SH-SY5Y (cell line): ENCODE measurements around the gene GLDC.

ENCODE experiments used
- GATA2 ChIP-seq: IDR thresholded peaks from 2 replicates; pipeline ENCODE4 v1.6.1; 2011; ENCODE audit warnings: mild to moderate bottlenecking, low read depth, low read length
- GATA3 ChIP-seq: IDR thresholded peaks from 2 replicates; pipeline ENCODE4 v1.6.1; 2011; ENCODE audit warnings: low read depth, mild to moderate bottlenecking, low read length, moderate library complexity

GLDC gene

DNA sequence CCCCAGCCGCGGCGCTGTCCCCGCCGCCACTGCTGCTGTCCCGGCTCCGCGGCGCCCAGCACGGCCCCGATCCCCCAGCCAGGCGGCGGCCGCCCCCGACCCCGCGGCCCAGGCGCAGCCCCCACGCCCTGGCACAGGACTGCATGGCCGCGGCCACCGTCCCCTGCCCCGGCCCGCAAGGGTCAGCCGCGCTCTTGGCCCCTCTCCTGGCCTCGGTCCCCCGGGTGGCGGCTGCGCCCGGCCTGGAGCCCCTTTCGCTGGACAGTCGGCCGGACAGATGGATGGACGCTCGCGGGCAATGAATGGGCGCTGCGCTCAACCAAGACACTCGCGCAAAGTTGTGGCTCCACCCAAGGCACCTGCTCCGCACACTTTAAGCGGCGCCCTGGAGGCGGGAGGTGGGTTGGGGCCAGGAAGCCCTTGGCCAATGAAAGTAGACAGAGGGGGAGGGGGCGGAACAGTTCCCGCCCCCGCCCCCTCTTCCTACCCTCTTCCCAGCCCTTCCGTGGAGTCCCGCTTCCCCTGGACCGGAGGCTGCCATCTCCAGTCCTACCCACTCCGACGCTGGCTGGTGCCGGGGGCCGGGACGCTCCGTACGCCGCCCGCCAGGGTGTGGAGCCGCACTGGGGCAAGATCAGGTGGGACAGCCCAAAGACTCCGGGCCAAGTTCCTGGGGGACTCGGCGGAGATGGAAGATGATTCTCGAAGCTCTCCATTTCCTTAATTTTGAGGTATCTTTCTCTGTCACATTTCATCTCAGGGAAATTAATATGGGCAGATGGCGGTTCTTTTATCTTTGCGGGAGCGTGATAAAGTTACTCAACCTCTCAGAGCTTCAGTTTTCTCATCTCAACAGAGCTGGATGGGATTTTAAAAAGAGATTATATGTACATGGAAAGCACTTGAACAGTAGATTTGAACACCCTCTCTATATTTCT is at the start of gene GLDC:
Gene GLDC, minus strand, starts transcription at position 375 of the 938 bp plus-strand sequence. Its CDS starts 230 bp downstream, at position 145.
- no peak for TF ChIP-seq GATA3
- TF ChIP-seq GATA2 = no peak

GRCh38 chr9:6692881-6693361 is 47.4 kb upstream of the GLDC start:
- TF ChIP-seq GATA3 (no peak), GATA2 (no peak)

GRCh38 chr9:6692433-6692832 is 46.9 kb upstream of the GLDC start:
- TF ChIP-seq GATA3 = no peak
- TF ChIP-seq GATA2 = no peak

GRCh38 chr9:6689893-6690674 is 44.6 kb upstream of the GLDC start:
- TF ChIP-seq GATA2 (no peak), GATA3 (no peak)

DNA sequence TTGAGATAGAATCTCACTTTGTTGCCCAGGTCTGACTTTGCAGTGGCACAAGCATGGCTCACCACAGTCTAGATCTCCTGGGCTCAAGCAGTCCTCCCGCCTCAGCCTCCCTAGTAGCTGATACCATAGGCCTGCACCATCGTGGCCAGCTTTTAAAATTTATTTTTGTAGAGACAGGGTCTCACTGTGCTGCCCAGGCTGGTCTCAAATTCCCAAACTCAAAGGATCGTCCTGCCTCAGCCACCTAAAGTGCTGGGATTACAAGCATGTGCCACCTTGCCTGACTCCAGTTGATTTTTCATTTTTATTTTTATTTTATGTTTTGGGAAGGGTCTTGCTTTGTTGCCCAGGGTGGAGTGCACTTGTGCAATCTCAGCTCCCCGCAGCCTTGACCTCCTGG is 41.7 kb upstream of the GLDC start:
- TF ChIP-seq GATA2 (no peak), GATA3 (no peak)

DNA sequence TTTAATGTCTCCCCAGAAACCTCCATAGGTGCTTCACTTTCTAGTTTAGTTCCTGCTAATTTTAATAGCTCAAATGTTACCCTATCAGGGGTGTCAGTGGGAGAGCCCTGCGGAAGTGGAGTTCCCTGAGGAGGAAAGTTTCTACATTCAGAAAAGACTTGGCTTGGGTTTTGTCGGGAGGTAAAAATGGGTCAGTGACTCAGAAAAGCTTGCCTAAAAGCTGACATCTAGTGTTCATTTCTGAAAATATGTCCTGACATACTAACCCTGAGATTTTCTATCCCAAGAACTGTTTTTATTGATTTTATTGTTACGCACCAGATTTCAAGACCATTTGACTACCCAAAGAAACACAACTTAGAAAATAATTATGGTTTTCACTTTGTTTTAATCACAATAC is 40.9 kb upstream of the GLDC start:
- no peak for TF ChIP-seq GATA3

- TF ChIP-seq GATA3 (no peak), GATA2 (no peak)
Observed at GRCh38 chr9:6681957-6682501, 36.5 kb upstream of the GLDC start.

DNA sequence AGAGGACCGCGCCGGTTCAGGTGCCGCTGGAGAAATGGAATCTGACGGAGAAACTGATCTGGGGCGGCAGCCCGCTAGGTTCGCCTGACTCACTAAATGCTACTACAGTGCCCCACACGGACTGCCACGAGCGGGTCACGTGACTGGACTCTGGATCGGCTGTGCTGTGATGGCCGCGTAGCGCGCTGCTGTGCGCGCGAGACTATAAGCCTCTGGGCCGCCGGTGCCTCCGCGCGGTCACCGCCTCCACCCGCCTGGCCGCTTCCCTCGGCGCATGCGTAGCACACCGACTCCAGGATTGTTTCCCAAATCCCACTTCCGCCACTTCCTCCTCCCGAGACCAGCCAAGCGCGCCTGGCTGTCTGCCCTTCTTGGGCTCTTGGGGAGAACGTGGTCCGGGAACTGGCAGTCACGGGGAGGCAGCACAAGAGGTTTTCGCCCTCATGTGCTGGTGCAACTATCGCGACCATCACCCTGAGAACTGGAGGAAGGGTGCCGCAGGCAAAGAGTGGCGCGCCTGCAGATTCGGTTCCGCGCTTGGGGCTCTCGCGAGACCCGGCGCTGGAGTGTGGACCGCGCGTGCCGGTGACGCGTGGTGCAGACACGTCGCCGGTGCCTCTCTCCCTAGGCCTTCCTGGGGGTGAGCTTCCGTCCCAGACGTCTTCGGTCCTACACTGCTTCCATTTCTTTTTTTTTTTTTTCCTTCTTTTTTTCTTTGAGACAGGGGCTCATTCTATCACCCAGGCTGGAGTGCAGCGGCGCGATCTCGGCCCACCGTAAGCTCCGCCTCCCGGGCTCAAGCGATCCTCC is 35.8 kb upstream of the GLDC start:
- TF ChIP-seq GATA2 (peak; percentile 19; the same call in 1 of the 2 replicates), GATA3 (no peak)

GRCh38 chr9:6680797-6681146 is 35.2 kb upstream of the GLDC start:
- TF ChIP-seq GATA2 (no peak), GATA3 (no peak)

DNA sequence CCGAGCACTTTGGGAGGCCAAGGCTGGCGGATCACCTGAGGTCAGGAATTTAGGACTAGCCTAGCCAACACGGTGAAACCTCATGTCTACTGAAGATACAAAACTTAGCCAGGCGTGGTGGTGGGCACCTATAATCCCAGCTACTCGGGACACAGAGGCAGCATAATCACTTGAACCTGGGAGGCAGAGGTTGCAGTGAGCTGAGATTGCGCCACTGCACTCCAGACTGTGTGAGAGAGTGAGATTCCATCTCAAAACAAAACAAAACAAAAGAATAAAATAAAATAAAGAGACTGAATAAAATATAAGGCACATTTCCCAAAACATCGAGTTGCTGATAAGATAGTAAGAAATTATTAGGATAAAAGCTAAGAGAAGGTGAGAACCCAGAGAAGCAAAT is 32.3 kb upstream of the GLDC start:
- no peak for TF ChIP-seq GATA2
- TF ChIP-seq GATA3 = no peak

DNA sequence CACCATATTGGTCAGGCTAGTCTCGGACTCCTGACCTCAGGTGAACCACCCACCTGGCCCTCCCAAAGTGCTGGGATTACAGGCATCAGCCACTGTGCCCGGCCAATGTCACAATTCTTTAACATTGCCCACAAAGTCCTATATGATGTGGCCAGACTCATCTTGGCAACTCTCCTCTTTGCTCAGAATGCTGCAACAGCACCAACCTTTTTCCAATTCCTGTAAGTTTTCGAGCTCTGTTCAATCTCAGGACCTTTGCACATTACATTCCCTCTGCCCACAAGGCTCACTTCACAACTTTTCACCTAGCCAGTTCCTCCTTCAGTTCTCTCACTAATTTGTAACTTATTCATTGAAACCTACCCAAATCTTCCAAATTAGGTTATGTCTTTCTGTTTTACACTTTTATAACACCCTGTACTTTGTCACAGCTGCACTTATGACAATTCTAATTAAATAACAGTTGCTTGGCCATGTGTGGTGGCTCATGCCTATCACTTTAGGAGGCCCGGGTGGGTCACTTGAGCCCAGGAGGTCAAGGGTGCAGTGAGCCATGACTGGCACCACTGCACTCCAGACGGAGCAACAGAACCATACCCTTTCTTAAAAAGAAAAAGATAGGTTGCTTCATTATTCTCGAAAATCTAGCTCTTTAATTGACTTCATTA is 30.9 kb upstream of the GLDC start:
- no peak for TF ChIP-seq GATA2
- no peak for TF ChIP-seq GATA3

- TF ChIP-seq GATA2 (no peak), GATA3 (no peak)
Observed at GRCh38 chr9:6675268-6675667, 29.7 kb upstream of the GLDC start.
